Activated effector memory CD4-positive, alpha-beta T cell treated with anti-CD3 and anti-CD28 coated beads, Interleukin-2, amount 50 U/mL, for 16 hours (primary cell): ENCODE data around the gene PARVB.
"Not testable (repeated sequence)": the region's sequence is repeated elsewhere in the genome, so short reads cannot be mapped to it uniquely, and the experiment has no call there.

Source experiments
- DNase-seq: peaks from one replicate; pipeline ENCODE4 v3.0.0-alpha.2; 2020

PARVB gene

GRCh38 chr22:44029069-44029468, 5.0 kb downstream of the PARVB start:
- DNase-seq, result no peak

- DNase-seq, result no peak
Measured at GRCh38 chr22:44030051-44030701, 6.1 kb downstream of the PARVB start.

GRCh38 chr22:44030702-44031082, 6.6 kb downstream of the PARVB start:
- DNase-seq, result no peak

GRCh38 chr22:44031158-44031952, 7.3 kb downstream of the PARVB start:
- peak; percentile 64 for DNase-seq

GRCh38 chr22:44032126-44032730, 8.1 kb downstream of the PARVB start:
- no peak for DNase-seq

- no peak for DNase-seq
Measured at GRCh38 chr22:44033287-44033686, 9.2 kb downstream of the PARVB start.

GRCh38 chr22:44033694-44034093, 9.6 kb downstream of the PARVB start:
- no peak for DNase-seq

GRCh38 chr22:44037519-44038375, 13.6 kb downstream of the PARVB start:
- DNase-seq, result no peak

GRCh38 chr22:44039566-44040171, 15.6 kb downstream of the PARVB start:
- DNase-seq, result no peak

GRCh38 chr22:44042249-44043218, 18.4 kb downstream of the PARVB start:
- DNase-seq, result no peak

- no peak for DNase-seq
Measured at GRCh38 chr22:44045145-44045544, 21.0 kb downstream of the PARVB start.

GRCh38 chr22:44046485-44047141, 22.5 kb downstream of the PARVB start:
- no peak for DNase-seq

- no peak for DNase-seq
Measured at GRCh38 chr22:44047891-44048301, 23.8 kb downstream of the PARVB start.

- no peak for DNase-seq
Measured at GRCh38 chr22:44049486-44050231, 25.6 kb downstream of the PARVB start.

GRCh38 chr22:44050766-44051355, 26.8 kb downstream of the PARVB start:
- no peak for DNase-seq

GRCh38 chr22:44051358-44051757, 27.3 kb downstream of the PARVB start:
- no peak for DNase-seq

- DNase-seq, result no peak
Measured at GRCh38 chr22:44051961-44052360, 27.9 kb downstream of the PARVB start.

- DNase-seq, result no peak
Measured at GRCh38 chr22:44055805-44056204, 31.7 kb downstream of the PARVB start.

GRCh38 chr22:44056649-44057048, 32.5 kb downstream of the PARVB start:
- not testable (repeated sequence) for DNase-seq
